ENCODE measurements around the gene EGF. TPM values are rescaled to one million over a fixed set of nuclear protein-coding genes. Genes with fewer than 3 reads are reported as not detected.
"Not testable (repeated sequence)": the region's sequence is repeated elsewhere in the genome, so short reads cannot be mapped to it uniquely, and the experiment has no call there.

The EGF gene
- total RNA-seq, 1 donor: 0.09 TPM

GRCh38 chr4:110033355-110034025 lies 120.8 kb downstream of the EGF start:
- no peak for DNase-seq (ENCODE audit: low read depth)
- H3K4me3 ChIP-seq (ENCODE audit: low read depth, low read length): no peak overlapping the region
- TF ChIP-seq CTCF (IDR thresholded peaks at IDR 0.05; ENCODE audit: insufficient read depth, low read length): no peak

GRCh38 chr4:110034026-110034393 lies 121.3 kb downstream of the EGF start:
- no peak overlapping the region for H3K4me3 ChIP-seq (ENCODE audit: low read depth, low read length)
- TF ChIP-seq CTCF (IDR thresholded peaks at IDR 0.05; ENCODE audit: insufficient read depth, low read length): no peak
- DNase-seq (ENCODE audit: low read depth): no peak

GRCh38 chr4:110039164-110039563 lies 126.5 kb downstream of the EGF start:
- H3K4me3 ChIP-seq (ENCODE audit: low read depth, low read length); DNase-seq (ENCODE audit: low read depth): not testable (repeated sequence)

GRCh38 chr4:110041735-110042134 lies 129.1 kb downstream of the EGF start:
- H3K4me3 ChIP-seq (ENCODE audit: low read depth, low read length): no peak overlapping the region
- DNase-seq (ENCODE audit: low read depth): no peak
- TF ChIP-seq CTCF (IDR thresholded peaks at IDR 0.05; ENCODE audit: insufficient read depth, low read length): no peak

- H3K4me3 ChIP-seq (ENCODE audit: low read depth, low read length): no peak overlapping the region
These were observed 130.1 kb downstream of the EGF start for GRCh38 chr4:110042545-110043517.

GRCh38 chr4:110046588-110047049 lies 133.9 kb downstream of the EGF start:
- DNase-seq (ENCODE audit: low read depth): no peak
- no peak for TF ChIP-seq CTCF (IDR thresholded peaks at IDR 0.05; ENCODE audit: insufficient read depth, low read length)
- no peak overlapping the region for H3K4me3 ChIP-seq (ENCODE audit: low read depth, low read length)

More at GRCh38 chr4:110042545-110043517, 130.1 kb downstream of the EGF start:
- TF ChIP-seq CTCF (IDR thresholded peaks at IDR 0.05; ENCODE audit: insufficient read depth, low read length): no peak
- no peak for DNase-seq (ENCODE audit: low read depth)
